ENCODE data around the gene HACL1.
A peak's percentile ranks its signal among the peaks of the same experiment; 100 is the strongest.

HACL1 gene

GRCh38 chr3:15601399-15602145 is at the start of gene HACL1, which contains the start of gene BTD:
HACL1 (minus strand) TSS chr3:15601569; CDS start chr3:15601463, 106 bp downstream.
BTD (plus strand) TSS chr3:15601745; CDS start chr3:15635440, 33,695 bp downstream.
- peak in 2 of 3 experiments; percentile 13 to 26 for TF ChIP-seq CTCF (IDR thresholded peaks at IDR 0.05; ENCODE audit: unreplicated experiment in 3 of 3)
- Mint-ChIP-seq H3K9me3 (peaks cover 8% of the 10 kb centered on the region), H3K4me3 (peak within 1 kb of the TSS; percentile 99 to 100 (median 100)), H3K27ac (peak within 1 kb of the TSS; percentile 89 to 99 (median 98)), H3K27me3 (ENCODE audit: low read depth) (no peaks in the 10 kb centered on the region), H3K4me1 (peaks cover 22% of the 10 kb centered on the region), H3K36me3 (ENCODE audit: low read depth) (peaks cover 50% of the 10 kb centered on the region)

GRCh38 chr3:15649858-15650257 is 48.5 kb upstream of the HACL1 start:
- Mint-ChIP-seq H3K9me3 (no peaks in the 10 kb centered on the region), H3K4me3 (no peak overlapping the region), H3K27ac (peak overlapping the region in 1 of 3 experiments; percentile 16), H3K36me3 (ENCODE audit: low read depth) (peaks cover 9% of the 10 kb centered on the region), H3K27me3 (ENCODE audit: low read depth) (peaks cover 6% of the 10 kb centered on the region), H3K4me1 (peaks cover 43% of the 10 kb centered on the region)
- TF ChIP-seq CTCF (IDR thresholded peaks at IDR 0.05; ENCODE audit: unreplicated experiment in 3 of 3) = no peak

DNA sequence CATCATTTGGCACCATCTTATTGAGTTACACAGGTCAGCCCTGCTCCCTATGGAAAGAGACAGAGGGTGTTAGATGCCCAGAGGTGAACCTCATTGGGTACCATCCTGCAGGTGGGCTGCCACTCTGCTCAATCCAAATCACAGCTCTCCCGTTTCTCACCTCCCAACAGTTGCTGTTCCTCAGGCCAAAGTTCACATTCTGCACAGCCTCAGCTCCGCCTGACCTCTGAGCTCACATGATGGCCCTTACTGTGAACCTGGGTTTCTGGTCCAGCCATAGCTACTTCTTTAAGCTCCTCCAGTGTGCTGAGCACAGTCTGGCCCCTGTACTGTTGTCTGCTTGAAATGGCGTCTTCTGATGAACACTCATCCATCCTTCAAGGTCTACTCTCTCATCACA is 48.0 kb upstream of the HACL1 start:
- H3K27ac Mint-ChIP-seq = peak overlapping the region in 1 of 3 experiments; percentile 16
- H3K4me1 Mint-ChIP-seq = peaks cover 43% of the 10 kb centered on the region
- H3K4me3 Mint-ChIP-seq = no peak overlapping the region
- no peaks in the 10 kb centered on the region for H3K9me3 Mint-ChIP-seq
- no peak for TF ChIP-seq CTCF (IDR thresholded peaks at IDR 0.05; ENCODE audit: unreplicated experiment in 3 of 3)
- peaks cover 6% of the 10 kb centered on the region for H3K27me3 Mint-ChIP-seq (ENCODE audit: low read depth)
- peaks cover 9% of the 10 kb centered on the region for H3K36me3 Mint-ChIP-seq (ENCODE audit: low read depth)

- no peak overlapping the region for H3K4me3 Mint-ChIP-seq
- peaks cover 6% of the 10 kb centered on the region for H3K27me3 Mint-ChIP-seq (ENCODE audit: low read depth)
- H3K4me1 Mint-ChIP-seq = peaks cover 43% of the 10 kb centered on the region
- no peak for TF ChIP-seq CTCF (IDR thresholded peaks at IDR 0.05; ENCODE audit: unreplicated experiment in 3 of 3)
- H3K36me3 Mint-ChIP-seq (ENCODE audit: low read depth) = peaks cover 13% of the 10 kb centered on the region
- peak overlapping the region in 2 of 3 experiments; percentile 46 to 78 for H3K27ac Mint-ChIP-seq
- H3K9me3 Mint-ChIP-seq = no peaks in the 10 kb centered on the region
Observed at GRCh38 chr3:15647611-15648167, 46.3 kb upstream of the HACL1 start.

- Mint-ChIP-seq H3K9me3 (no peaks in the 10 kb centered on the region), H3K27me3 (ENCODE audit: low read depth) (peaks cover 6% of the 10 kb centered on the region), H3K4me3 (no peak overlapping the region), H3K4me1 (peaks cover 43% of the 10 kb centered on the region), H3K36me3 (ENCODE audit: low read depth) (peaks cover 16% of the 10 kb centered on the region), H3K27ac (peak overlapping the region in 2 of 3 experiments; percentile 46 to 78)
- TF ChIP-seq CTCF (IDR thresholded peaks at IDR 0.05; ENCODE audit: unreplicated experiment in 3 of 3) = no peak
Observed at GRCh38 chr3:15646851-15647511, 45.6 kb upstream of the HACL1 start.

Measured in nephron (organoid).